ENCODE data around the gene TMEM120A. TPM values are rescaled to one million over a fixed set of nuclear protein-coding genes. Genes with fewer than 3 reads are reported as not detected.

Gene TMEM120A
- total RNA-seq, 3 donors from 2014 or later = 75.6 to 138 (median 88.4) TPM

DNA sequence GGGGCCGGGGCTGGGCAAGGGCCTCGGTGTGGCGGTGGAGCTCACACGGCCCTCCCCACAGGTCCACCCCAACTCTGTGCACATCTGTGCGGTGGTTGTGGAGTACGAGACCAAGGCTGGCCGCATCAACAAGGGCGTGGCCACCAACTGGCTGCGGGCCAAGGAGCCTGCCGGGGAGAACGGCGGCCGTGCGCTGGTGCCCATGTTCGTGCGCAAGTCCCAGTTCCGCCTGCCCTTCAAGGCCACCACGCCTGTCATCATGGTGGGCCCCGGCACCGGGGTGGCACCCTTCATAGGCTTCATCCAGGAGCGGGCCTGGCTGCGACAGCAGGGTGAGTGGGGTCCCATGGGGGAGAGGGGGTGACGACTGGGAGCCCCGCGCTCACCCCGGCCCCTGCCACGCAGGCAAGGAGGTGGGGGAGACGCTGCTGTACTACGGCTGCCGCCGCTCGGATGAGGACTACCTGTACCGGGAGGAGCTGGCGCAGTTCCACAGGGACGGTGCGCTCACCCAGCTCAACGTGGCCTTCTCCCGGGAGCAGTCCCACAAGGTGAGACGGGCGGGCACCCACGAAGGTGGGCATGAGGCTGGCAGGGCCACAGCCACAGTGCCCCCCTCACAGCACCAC is 8.8 kb downstream of the TMEM120A start:
- H3K4me3 ChIP-seq = no peak overlapping the region
- H3K9me3 ChIP-seq = no peaks in the 10 kb centered on the region
- DNase-seq = peak; percentile 68 to 75 (median 72)
- intact Hi-C loops (cut with DNase I, micrococcal nuclease) = no loop called here
- peak; percentile 64 for ATAC-seq
- no peak for TF ChIP-seq CTCF (IDR thresholded peaks at IDR 0.05)
- peaks cover 3% of the 10 kb centered on the region for H3K4me1 ChIP-seq (ENCODE audit: low read depth)
- peaks cover 5% of the 10 kb centered on the region for H3K36me3 ChIP-seq (ENCODE audit: low read depth)

- H3K36me3 ChIP-seq (ENCODE audit: low read depth) = peaks cover 5% of the 10 kb centered on the region
- H3K9me3 ChIP-seq = no peaks in the 10 kb centered on the region
- TF ChIP-seq CTCF (IDR thresholded peaks at IDR 0.05) = no peak
- H3K4me3 ChIP-seq = no peak overlapping the region
- DNase-seq (no peak), ATAC-seq (no peak)
- H3K4me1 ChIP-seq (ENCODE audit: low read depth) = peaks cover 6% of the 10 kb centered on the region
- intact Hi-C loops (cut with DNase I, micrococcal nuclease) = no loop called here
These were observed 9.3 kb downstream of the TMEM120A start for GRCh38 chr7:75985009-75985517.

GRCh38 chr7:75984130-75985008 is 10.0 kb downstream of the TMEM120A start:
- Histone ChIP-seq H3K4me1 (ENCODE audit: low read depth) (peaks cover 10% of the 10 kb centered on the region), H3K4me3 (no peak overlapping the region), H3K9me3 (no peaks in the 10 kb centered on the region), H3K36me3 (ENCODE audit: low read depth) (peaks cover 5% of the 10 kb centered on the region)
- no peak for TF ChIP-seq CTCF (IDR thresholded peaks at IDR 0.05)
- DNase-seq (no peak), ATAC-seq (no peak)
- intact Hi-C loops (cut with DNase I, micrococcal nuclease) = no loop called here

GRCh38 chr7:75983471-75984129 is 10.8 kb downstream of the TMEM120A start:
- intact Hi-C loops (cut with DNase I, micrococcal nuclease) = no loop called here
- no peak for TF ChIP-seq CTCF (IDR thresholded peaks at IDR 0.05)
- no peak for ATAC-seq
- DNase-seq = no peak
- H3K9me3 ChIP-seq = no peaks in the 10 kb centered on the region
- no peak overlapping the region for H3K4me3 ChIP-seq
- H3K36me3 ChIP-seq (ENCODE audit: low read depth) = peaks cover 5% of the 10 kb centered on the region
- peaks cover 18% of the 10 kb centered on the region for H3K4me1 ChIP-seq (ENCODE audit: low read depth)

- H3K36me3 ChIP-seq (ENCODE audit: low read depth) = peaks cover 5% of the 10 kb centered on the region
- intact Hi-C loops (cut with DNase I, micrococcal nuclease) = no loop called here
- ATAC-seq (no peak), DNase-seq (no peak)
- no peak overlapping the region for H3K4me3 ChIP-seq
- peaks cover 18% of the 10 kb centered on the region for H3K4me1 ChIP-seq (ENCODE audit: low read depth)
- no peak for TF ChIP-seq CTCF (IDR thresholded peaks at IDR 0.05)
- H3K9me3 ChIP-seq = no peaks in the 10 kb centered on the region
These were observed 11.9 kb downstream of the TMEM120A start for GRCh38 chr7:75982306-75983064.

Data from mucosa of descending colon (tissue), 3 donors.